HepG2 (cell line): ENCODE results near the gene POLR3GL. TPM values are rescaled to one million over a fixed set of nuclear protein-coding genes. Genes with fewer than 3 reads are reported as not detected.
A peak's percentile ranks its signal among the peaks of the same experiment; 100 is the strongest.

ENCODE experiments used
- CTCF ChIP-seq: sonication (generic); formaldehyde crosslinking; IDR thresholded peaks from 2 replicates; pipeline ENCODE4 v1.5.0; 2020; ENCODE audit warnings: mild to moderate bottlenecking, missing genetic modification reagents, moderate library complexity
- ETV6 ChIP-seq: sonication (generic); formaldehyde crosslinking; conservative IDR thresholded peaks from 2 replicates; pipeline ENCODE4 v1.4.0; 2020; ENCODE audit warnings: missing genetic modification reagents
- FOXC1 ChIP-seq: sonication (generic); formaldehyde crosslinking; IDR thresholded peaks from 2 replicates; pipeline ENCODE4 v1.8.0; 2022; ENCODE audit warnings: mild to moderate bottlenecking, missing genetic modification reagents, borderline replicate concordance
- IKZF4 ChIP-seq: sonication (generic); formaldehyde crosslinking; IDR thresholded peaks from 2 replicates; pipeline ENCODE4 v1.5.1; 2020; ENCODE audit warnings: borderline replicate concordance, mild to moderate bottlenecking, low read depth, missing genetic modification reagents; ENCODE audit errors: not compliant biosample characterization
- JARID2 ChIP-seq: sonication (generic); formaldehyde crosslinking; IDR thresholded peaks from 2 replicates; pipeline ENCODE4 v1.8.1; 2023; ENCODE audit warnings: missing genetic modification reagents, inconsistent platforms; ENCODE audit not compliant: insufficient replicate concordance
- NCOA2 ChIP-seq: sonication (generic); formaldehyde crosslinking; IDR thresholded peaks from 2 replicates; pipeline ENCODE4 v1.8.0; 2022; ENCODE audit warnings: inconsistent platforms
- PHF8 ChIP-seq: sonication (generic); formaldehyde crosslinking; IDR thresholded peaks from 2 replicates; pipeline ENCODE4 v1.5.0; 2020; ENCODE audit warnings: missing genetic modification reagents
- PRPF4 ChIP-seq: fragments of 200-400 bp; formaldehyde crosslinking; IDR thresholded peaks from 2 replicates; pipeline ENCODE4 v1.6.1; 2016; ENCODE audit warnings: low read length, low read depth; ENCODE audit not compliant: poor library complexity, severe bottlenecking
- SP1 ChIP-seq, 2 experiments: fragments of 450-650 bp in 1 of 2; sonication (generic) in 1 of 2; formaldehyde crosslinking in 1 of 2; IDR thresholded peaks; 2 replicates each; pipeline versions ENCODE4 v1.4.0 to v1.6.1; 2016 to 2020; ENCODE audit warnings: missing genetic modification reagents in 1 of 2
- SRF ChIP-seq: IDR thresholded peaks from 2 replicates; pipeline ENCODE4 v1.6.1; 2011; ENCODE audit warnings: mild to moderate bottlenecking, low read depth, low read length, moderate library complexity
- SSRP1 ChIP-seq: IDR thresholded peaks from 2 replicates; pipeline ENCODE4 v1.6.1; 2016; ENCODE audit warnings: control low read depth
- TCF7 ChIP-seq: sonication (generic); IDR thresholded peaks from 2 replicates; pipeline ENCODE4 v1.6.1; 2016; ENCODE audit warnings: antibody characterized with exemption, low read depth
- TIGD3 ChIP-seq: sonication (generic); formaldehyde crosslinking; IDR thresholded peaks from 2 replicates; pipeline ENCODE4 v1.5.1; 2020; ENCODE audit warnings: mild to moderate bottlenecking, missing genetic modification reagents, borderline replicate concordance
- YEATS2 ChIP-seq: sonication (generic); formaldehyde crosslinking; IDR thresholded peaks from 2 replicates; pipeline ENCODE4 v1.4.0; 2020; ENCODE audit warnings: missing genetic modification reagents, borderline replicate concordance
- ZBTB8A ChIP-seq: sonication (generic); formaldehyde crosslinking; IDR thresholded peaks from 2 replicates; pipeline ENCODE4 v1.4.0; 2020; ENCODE audit warnings: mild to moderate bottlenecking, low read depth, missing genetic modification reagents, borderline replicate concordance
- ZFP90 ChIP-seq: sonication (generic); formaldehyde crosslinking; IDR thresholded peaks from 2 replicates; pipeline ENCODE4 v1.8.0; 2022; ENCODE audit warnings: missing genetic modification reagents, mild to moderate bottlenecking, inconsistent platforms, borderline replicate concordance
- ZNF281 ChIP-seq: sonication (generic); formaldehyde crosslinking; IDR thresholded peaks from 2 replicates; pipeline ENCODE4 v1.4.0; 2020; ENCODE audit warnings: missing genetic modification reagents, borderline replicate concordance
- ZNF430 ChIP-seq: sonication (generic); formaldehyde crosslinking; IDR thresholded peaks from 2 replicates; pipeline ENCODE4 v1.9.0; 2021; ENCODE audit warnings: mild to moderate bottlenecking, missing genetic modification reagents
- ZNF441 ChIP-seq: sonication (generic); formaldehyde crosslinking; IDR thresholded peaks from 2 replicates; pipeline ENCODE4 v1.7.0; 2021; ENCODE audit warnings: missing genetic modification reagents, borderline replicate concordance
- ZNF570 ChIP-seq: sonication (generic); formaldehyde crosslinking; IDR thresholded peaks from 2 replicates; pipeline ENCODE4 v1.4.0; 2020; ENCODE audit warnings: mild to moderate bottlenecking, missing genetic modification reagents, borderline replicate concordance
- ZNF660 ChIP-seq: sonication (generic); formaldehyde crosslinking; IDR thresholded peaks from 2 replicates; pipeline ENCODE4 v1.5.1; 2020; ENCODE audit warnings: mild to moderate bottlenecking, low read depth, missing genetic modification reagents, borderline replicate concordance
- ZNF691 ChIP-seq: sonication (generic); formaldehyde crosslinking; IDR thresholded peaks from 2 replicates; pipeline ENCODE4 v1.4.0; 2020; ENCODE audit warnings: missing genetic modification reagents, low read depth, mild to moderate bottlenecking, borderline replicate concordance
- polyA plus RNA-seq, 8 experiments: library from polyadenylated mRNA; depleted of rRNA in 3 of 8; stranded (reverse) in 7 of 8; unstranded in 1 of 8; fragments of >200 nt; fragmentation: Illumina TruSeq in 4 of 8; extraction: Trizol in 4 of 8; gene quantifications; 2 replicates each; pipeline versions ENCODE4 v1.2.1 to v1.2.3, GENCODE V29; 2011 to 2016; ENCODE audit warnings: low read depth in 4 of 8, missing spikeins in 1 of 8, mixed read lengths in 1 of 8; ENCODE audit not compliant: insufficient read depth in 1 of 8
- total RNA-seq, 5 experiments: library from RNA; depleted of rRNA; stranded (reverse); fragments of >200 nt; fragmentation: Illumina TruSeq; extraction: Trizol; gene quantifications; 2 replicates each; pipeline ENCODE4 v1.2.3, GENCODE V29; 2016; ENCODE audit warnings: low read depth in 1 of 5

Gene POLR3GL
- total and polyA plus RNA-seq, 2 of the 13 experiments (the other 11 are each of a cell fraction or from before 2014, with no cell fraction given): 11.5 to 12.4 TPM

GRCh38 chr1:145957443-145958319, 6.8 kb upstream of the POLR3GL start, which contains the start of gene LIX1L (continued):
- TF ChIP-seq CTCF (CRISPR knock-in tag): no peak
- TF ChIP-seq ZFP90: no peak
- no peak for TF ChIP-seq ZNF660 (CRISPR knock-in tag)
- peak; percentile 24; the same call in 1 of the 2 replicates for TF ChIP-seq ZNF441
- TF ChIP-seq FOXC1 (CRISPR knock-in tag): no peak; the same call in 1 of the 2 replicates
- TF ChIP-seq YEATS2 (CRISPR knock-in tag): no peak
- TF ChIP-seq NCOA2 (CRISPR knock-in tag): no peak
- no peak for TF ChIP-seq ZBTB8A (CRISPR knock-in tag)
- no peak for TF ChIP-seq TIGD3
- TF ChIP-seq ETV6 (CRISPR knock-in tag): no peak
- no peak for TF ChIP-seq ZNF570
- no peak for TF ChIP-seq PRPF4
- TF ChIP-seq SRF: peak; percentile 86
- no peak for TF ChIP-seq SP1 (IDR thresholded peaks at IDR 0.05)
- peak; percentile 47; the same call in 1 of the 2 replicates for TF ChIP-seq SP1 (CRISPR knock-in tag; IDR thresholded peaks at IDR 0.05)
- TF ChIP-seq TCF7: no peak
- TF ChIP-seq JARID2 (CRISPR knock-in tag): no peak
- TF ChIP-seq IKZF4 (CRISPR knock-in tag): peak; percentile 17
- TF ChIP-seq ZNF691 (CRISPR knock-in tag): no peak
- 0 out of 2 replicates have a peak, but pooled peaks have one; percentile 32 for TF ChIP-seq ZNF430
- TF ChIP-seq PHF8 (CRISPR knock-in tag): peak; percentile 75
- TF ChIP-seq ZNF281 (CRISPR knock-in tag): peak; percentile 69; the same call in 1 of the 2 replicates
- TF ChIP-seq SSRP1 (CRISPR knock-in tag): no peak
